LNCaP clone FGC (cell line): ENCODE measurements around the gene RAB27A.

Experiments
- DNase-seq: peaks from one replicate; pipeline ENCODE4 v3.0.0-alpha.2; 2011; ENCODE audit warnings: low read depth
- H3K4me3 ChIP-seq: 2 replicates; pipeline ENCODE4 v1.5.1; 2011; ENCODE audit warnings: mild to moderate bottlenecking, low read depth, low read length, control low read depth
- CTCF ChIP-seq: IDR thresholded peaks from 2 replicates; pipeline ENCODE4 v1.5.1; 2012; ENCODE audit warnings: mild to moderate bottlenecking; ENCODE audit not compliant: control insufficient read depth, insufficient read depth; ENCODE audit errors: extremely low read depth

Gene RAB27A

GRCh38 chr15:55289746-55290527 lies at the start of gene RAB27A:
Gene RAB27A (minus strand): TSS chr15:55289813. CDS start chr15:55234934, 54,879 bp downstream.
- peak; percentile 28 for DNase-seq
- TF ChIP-seq CTCF: no peak
- peak within 1 kb of the TSS; percentile 80 for H3K4me3 ChIP-seq

GRCh38 chr15:55337160-55337559 lies 47.5 kb upstream of the RAB27A start:
- H3K4me3 ChIP-seq: no peak overlapping the region
- no peak for DNase-seq
- TF ChIP-seq CTCF: no peak

- DNase-seq: no peak
- no peak for TF ChIP-seq CTCF
- no peak overlapping the region for H3K4me3 ChIP-seq
Measured at GRCh38 chr15:55334997-55335396, 45.4 kb upstream of the RAB27A start.

- no peak for TF ChIP-seq CTCF
- H3K4me3 ChIP-seq: no peak overlapping the region
- DNase-seq: no peak
Measured at GRCh38 chr15:55334371-55334770, 44.8 kb upstream of the RAB27A start.

- no peak overlapping the region for H3K4me3 ChIP-seq
- no peak for DNase-seq
- no peak for TF ChIP-seq CTCF
Measured at GRCh38 chr15:55327387-55327786, 37.8 kb upstream of the RAB27A start.

- H3K4me3 ChIP-seq: no peak overlapping the region
- TF ChIP-seq CTCF: no peak
- DNase-seq: no peak
Measured at GRCh38 chr15:55322467-55322866, 32.9 kb upstream of the RAB27A start.

- TF ChIP-seq CTCF: no peak
- H3K4me3 ChIP-seq: no peak overlapping the region
- no peak for DNase-seq
Measured at GRCh38 chr15:55320963-55321362, 31.4 kb upstream of the RAB27A start.
